DOHH2 (cell line): ENCODE measurements around the gene PEPD.

Experiments used
- H3F3A ChIP-seq: fragments of 200-600 bp; sonication (generic), shearing (Covaris generic); 2 replicates; pipeline ENCODE4 v1.6.0; 2016; ENCODE audit warnings: antibody characterized with exemption, mild to moderate bottlenecking; ENCODE audit not compliant: control insufficient read depth, insufficient read depth
- H3K27ac ChIP-seq: fragments of 200-600 bp; sonication (generic); 2 replicates; pipeline ENCODE4 v1.5.1; 2014; ENCODE audit warnings: low read depth, mild to moderate bottlenecking, low read length, moderate library complexity
- H3K27me3 ChIP-seq: fragments of 200-600 bp; sonication (generic); 2 replicates; pipeline ENCODE4 v1.6.1; 2014; ENCODE audit warnings: mild to moderate bottlenecking, low read length, mixed read lengths; ENCODE audit not compliant: control insufficient read depth
- H3K36me3 ChIP-seq: fragments of 200-600 bp; sonication (generic); 2 replicates; pipeline ENCODE4 v1.6.1; 2014; ENCODE audit warnings: mild to moderate bottlenecking, low read length, moderate library complexity, mixed read lengths; ENCODE audit not compliant: control insufficient read depth
- H3K4me1 ChIP-seq: fragments of 200-600 bp; sonication (generic); 2 replicates; pipeline ENCODE4 v1.6.1; 2014; ENCODE audit warnings: mild to moderate bottlenecking, low read length, mixed read lengths; ENCODE audit not compliant: control insufficient read depth
- H3K4me2 ChIP-seq: fragments of 200-600 bp; sonication (generic); 2 replicates; pipeline ENCODE4 v1.6.0; 2014; ENCODE audit warnings: mild to moderate bottlenecking, low read length, moderate library complexity
- H3K4me3 ChIP-seq: fragments of 200-600 bp; sonication (generic); 2 replicates; pipeline ENCODE4 v1.5.1; 2014; ENCODE audit warnings: mild to moderate bottlenecking, low read length, mixed read lengths
- H3K79me2 ChIP-seq: fragments of 200-600 bp; sonication (generic); 2 replicates; pipeline ENCODE4 v1.6.1; 2014; ENCODE audit warnings: mild to moderate bottlenecking, low read length, mixed read lengths; ENCODE audit not compliant: control insufficient read depth
- H3K9me2 ChIP-seq: fragments of 200-600 bp; sonication (generic); replicated peaks from 2 replicates; pipeline ENCODE4 v1.6.1; 2014; ENCODE audit warnings: mild to moderate bottlenecking, low read length, mixed read lengths; ENCODE audit not compliant: control insufficient read depth
- H3K9me3 ChIP-seq: fragments of 200-600 bp; sonication (generic); 2 replicates; pipeline ENCODE4 v1.6.1; 2014; ENCODE audit warnings: antibody characterized with exemption, low read length, mixed read lengths; ENCODE audit not compliant: control insufficient read depth, insufficient read depth
- H4K20me1 ChIP-seq: fragments of 200-600 bp; sonication (generic); 2 replicates; pipeline ENCODE4 v1.6.0; 2014; ENCODE audit warnings: low read depth, mild to moderate bottlenecking, antibody characterized with exemption, low read length, moderate library complexity; ENCODE audit not compliant: control insufficient read depth, insufficient read depth
- CTCF ChIP-seq: fragments of 200-600 bp; sonication (generic); IDR thresholded peaks from one replicate; pipeline ENCODE4 v1.5.1; 2014; ENCODE audit warnings: antibody characterized with exemption, mild to moderate bottlenecking, low read depth, low read length; ENCODE audit not compliant: poor library complexity, severe bottlenecking
- EZH2phosphoT487 ChIP-seq: fragments of 200-600 bp; sonication (generic); IDR thresholded peaks from 2 replicates; pipeline ENCODE4 v1.6.1; 2017; ENCODE audit warnings: borderline replicate concordance, mild to moderate bottlenecking, antibody characterized with exemption, low read length, moderate library complexity, mixed read lengths

Gene PEPD

GRCh38 chr19:33468361-33469170 lies 53.0 kb downstream of the PEPD start:
- no peak overlapping the region for H3K4me3 ChIP-seq
- H3K27ac ChIP-seq = no peak overlapping the region
- H3F3A ChIP-seq = no peaks in the 10 kb centered on the region
- no peaks in the 10 kb centered on the region for H3K9me2 ChIP-seq
- no peak overlapping the region for H3K4me2 ChIP-seq
- H3K9me3 ChIP-seq = no peaks in the 10 kb centered on the region
- H3K79me2 ChIP-seq = no peaks in the 10 kb centered on the region
- no peaks in the 10 kb centered on the region for H3K4me1 ChIP-seq
- no peaks in the 10 kb centered on the region for H3K36me3 ChIP-seq
- TF ChIP-seq EZH2phosphoT487 (no peak), CTCF (no peak)
- no peaks in the 10 kb centered on the region for H3K27me3 ChIP-seq
- H4K20me1 ChIP-seq = no peaks in the 10 kb centered on the region

- no peaks in the 10 kb centered on the region for H3K36me3 ChIP-seq
- no peak overlapping the region for H3K4me2 ChIP-seq
- no peak overlapping the region for H3K4me3 ChIP-seq
- no peaks in the 10 kb centered on the region for H3K79me2 ChIP-seq
- H3K27ac ChIP-seq = no peak overlapping the region
- no peaks in the 10 kb centered on the region for H3F3A ChIP-seq
- no peaks in the 10 kb centered on the region for H3K27me3 ChIP-seq
- no peaks in the 10 kb centered on the region for H3K9me3 ChIP-seq
- TF ChIP-seq CTCF (no peak), EZH2phosphoT487 (no peak)
- no peaks in the 10 kb centered on the region for H3K4me1 ChIP-seq
- no peaks in the 10 kb centered on the region for H3K9me2 ChIP-seq
- H4K20me1 ChIP-seq = no peaks in the 10 kb centered on the region
Measured at GRCh38 chr19:33467851-33468250, 53.7 kb downstream of the PEPD start.

- Histone ChIP-seq H3K4me3 (no peak overlapping the region), H3F3A (no peaks in the 10 kb centered on the region), H3K9me3 (no peaks in the 10 kb centered on the region), H3K9me2 (no peaks in the 10 kb centered on the region), H3K27me3 (no peaks in the 10 kb centered on the region), H4K20me1 (no peaks in the 10 kb centered on the region), H3K4me2 (no peak overlapping the region), H3K36me3 (no peaks in the 10 kb centered on the region), H3K4me1 (no peaks in the 10 kb centered on the region), H3K27ac (no peak overlapping the region), H3K79me2 (no peaks in the 10 kb centered on the region)
- no peak for TF ChIP-seq CTCF
- no peak for TF ChIP-seq EZH2phosphoT487
Measured at GRCh38 chr19:33465834-33466233, 55.8 kb downstream of the PEPD start.
